ENCODE measurements around the gene TBC1D1. TPM values are rescaled to one million over a fixed set of nuclear protein-coding genes. Genes with fewer than 3 reads are reported as not detected.
"Not testable (repeated sequence)": the region's sequence is repeated elsewhere in the genome, so short reads cannot be mapped to it uniquely, and the experiment has no call there.

Gene TBC1D1
- total RNA-seq, 4 donors from 2014 or later = 122 to 258 (median 139) TPM

- Histone ChIP-seq H3K36me3 (peaks cover 0 to 14% (median 3%) of the 10 kb centered on the region in 4 donors), H3K27me3 (no peaks in the 10 kb centered on the region), H3K4me1 (peaks cover 0 to 7% (median 0%) of the 10 kb centered on the region in 4 donors), H3K9me3 (no peaks in the 10 kb centered on the region), H3K27ac (peak overlapping the region in 2 of 4 donors; percentile 63 to 74), H3K4me3 (no peak overlapping the region)
- no peak for TF ChIP-seq CTCF (IDR thresholded peaks at IDR 0.05)
- no peak for TF ChIP-seq EP300 (IDR thresholded peaks at IDR 0.05; ENCODE audit: low read depth)
- TF ChIP-seq POLR2A (IDR thresholded peaks at IDR 0.05) = no peak
- no peak for TF ChIP-seq POLR2AphosphoS5 (IDR thresholded peaks at IDR 0.05)
- in situ Hi-C loops (cut with MboI; ENCODE audit: low pct_ligation_motif_present in 1 of 4, low pct_unique_long_range_greater_than_20kb in 1 of 4, low sequenced_read_pairs in 3 of 4) (loop anchor here in 1 of 4 donors (25.0 kb wide), 1 partner anchor 130 kb away; the partner anchor contains the start of gene TBC1D1), intact Hi-C loops (cut with DNase I; ENCODE audit: low total_unique reads) (no loop called here)
- 89 to 100% methylated on average over 1 to 5 of the region's 5 CpGs for WGBS, 2 donors (ENCODE audit: low coverage in 1 of 2)
- DNase-seq = no peak
Observed at GRCh38 chr4:38017609-38018008, 126.7 kb downstream of the TBC1D1 start.

GRCh38 chr4:38020386-38020785, 129.5 kb downstream of the TBC1D1 start:
- in situ Hi-C loops (cut with MboI; ENCODE audit: low pct_ligation_motif_present in 1 of 4, low pct_unique_long_range_greater_than_20kb in 1 of 4, low sequenced_read_pairs in 3 of 4) = loop anchor here in 1 of 4 donors (25.0 kb wide), 1 partner anchor 133 kb away; the partner anchor contains the start of gene TBC1D1
- H3K4me3 ChIP-seq = no peak overlapping the region
- no peak for DNase-seq
- H3K27ac ChIP-seq = peak overlapping the region in 2 of 4 donors; percentile 73 to 76
- no peaks in the 10 kb centered on the region for H3K27me3 ChIP-seq
- intact Hi-C loops (cut with DNase I; ENCODE audit: low total_unique reads) = loop anchor here (10.0 kb wide), 1 partner anchor 46 kb away; no protein-coding TSS in a partner anchor
- H3K4me1 ChIP-seq = peaks cover 0 to 20% (median 0%) of the 10 kb centered on the region in 4 donors
- WGBS, 2 donors (ENCODE audit: low coverage in 1 of 2) = 78 to 100% methylated on average over 1 to 7 of the region's 7 CpGs
- H3K36me3 ChIP-seq = peaks cover 0 to 11% (median 3%) of the 10 kb centered on the region in 4 donors
- TF ChIP-seq CTCF (IDR thresholded peaks at IDR 0.05) (no peak), POLR2A (IDR thresholded peaks at IDR 0.05) (no peak), POLR2AphosphoS5 (IDR thresholded peaks at IDR 0.05) (no peak), EP300 (IDR thresholded peaks at IDR 0.05; ENCODE audit: low read depth) (no peak)
- H3K9me3 ChIP-seq = no peaks in the 10 kb centered on the region

GRCh38 chr4:38020961-38021360, 130.1 kb downstream of the TBC1D1 start:
- DNase-seq, H3K9me3 ChIP-seq, H3K4me3 ChIP-seq, H3K27me3 ChIP-seq: not testable (repeated sequence)
- Histone ChIP-seq H3K36me3 (peaks cover 0 to 11% (median 3%) of the 10 kb centered on the region in 4 donors), H3K27ac (peak overlapping the region in 2 of 4 donors; percentile 73 to 76), H3K4me1 (peaks cover 0 to 21% (median 0%) of the 10 kb centered on the region in 4 donors)
- intact Hi-C loops (cut with DNase I; ENCODE audit: low total_unique reads) = loop anchor here (10.0 kb wide), 1 partner anchor 46 kb away; no protein-coding TSS in a partner anchor
- in situ Hi-C loops (cut with MboI; ENCODE audit: low pct_ligation_motif_present in 1 of 4, low pct_unique_long_range_greater_than_20kb in 1 of 4, low sequenced_read_pairs in 3 of 4) = loop anchor here in 1 of 4 donors (25.0 kb wide), 1 partner anchor 134 kb away; the partner anchor contains the start of gene TBC1D1
- WGBS, 2 donors (ENCODE audit: low coverage in 1 of 2) = 95 to 100% methylated on average over 4 of the region's 4 CpGs

- Histone ChIP-seq H3K4me1 (peaks cover 0 to 22% (median 0%) of the 10 kb centered on the region in 4 donors), H3K9me3 (no peaks in the 10 kb centered on the region), H3K27ac (peak overlapping the region in 3 of 4 donors; percentile 63 to 76 (median 73)), H3K36me3 (peaks cover 0 to 11% (median 3%) of the 10 kb centered on the region in 4 donors), H3K27me3 (no peaks in the 10 kb centered on the region), H3K4me3 (no peak overlapping the region)
- in situ Hi-C loops (cut with MboI; ENCODE audit: low pct_ligation_motif_present in 1 of 4, low pct_unique_long_range_greater_than_20kb in 1 of 4, low sequenced_read_pairs in 3 of 4) = loop anchor here in 1 of 4 donors (25.0 kb wide), 1 partner anchor 134 kb away; the partner anchor contains the start of gene TBC1D1
- intact Hi-C loops (cut with DNase I; ENCODE audit: low total_unique reads) = loop anchor here (10.0 kb wide), 1 partner anchor 47 kb away; no protein-coding TSS in a partner anchor
- DNase-seq = no peak
- WGBS, 2 donors (ENCODE audit: low coverage in 1 of 2) = 79 to 93% methylated on average over 2 to 3 of the region's 3 CpGs
- no peak for TF ChIP-seq EP300 (IDR thresholded peaks at IDR 0.05; ENCODE audit: low read depth)
Observed at GRCh38 chr4:38021751-38022150, 130.9 kb downstream of the TBC1D1 start.

GRCh38 chr4:38023347-38024205, 132.7 kb downstream of the TBC1D1 start:
- H3K4me1 ChIP-seq = peaks cover 0 to 22% (median 0%) of the 10 kb centered on the region in 4 donors
- no peaks in the 10 kb centered on the region for H3K27me3 ChIP-seq
- in situ Hi-C loops (cut with MboI; ENCODE audit: low pct_ligation_motif_present in 1 of 4, low pct_unique_long_range_greater_than_20kb in 1 of 4, low sequenced_read_pairs in 3 of 4) (loop anchor here in 1 of 4 donors (25.0 kb wide), 1 partner anchor 136 kb away; the partner anchor contains the start of gene TBC1D1), intact Hi-C loops (cut with DNase I; ENCODE audit: low total_unique reads) (loop anchor here (10.0 kb wide), 1 partner anchor 49 kb away; no protein-coding TSS in a partner anchor)
- no peaks in the 10 kb centered on the region for H3K9me3 ChIP-seq
- H3K27ac ChIP-seq = peak overlapping the region; percentile 61 to 76 (median 68)
- peaks cover 0 to 17% (median 5%) of the 10 kb centered on the region in 4 donors for H3K36me3 ChIP-seq
- DNase-seq = no peak
- H3K4me3 ChIP-seq = no peak overlapping the region
- TF ChIP-seq CTCF (IDR thresholded peaks at IDR 0.05) (no peak), EP300 (IDR thresholded peaks at IDR 0.05; ENCODE audit: low read depth) (peak; percentile 55), POLR2A (IDR thresholded peaks at IDR 0.05) (no peak), POLR2AphosphoS5 (IDR thresholded peaks at IDR 0.05) (peak; percentile 47 to 89 (median 76))
- WGBS, 2 donors (ENCODE audit: low coverage in 1 of 2) = 64 to 66% methylated on average over 13 of the region's 13 CpGs

Measured in transverse colon (tissue), 4 donors.